B cell (primary cell): ENCODE results near the gene LIN7A.

Experiments used
- EZH2 ChIP-seq: IDR thresholded peaks from 2 replicates; pipeline ENCODE4 v1.6.1; 2012; ENCODE audit warnings: borderline replicate concordance, low read depth, mild to moderate bottlenecking, moderate library complexity, low read length; ENCODE audit not compliant: insufficient read depth, poor library complexity, severe bottlenecking
- TF ChIP-seq, protein P1 (sequence below): fragments of 200-600 bp; IDR thresholded peaks from one replicate; pipeline ENCODE4 v1.8.0; 2022; ENCODE audit warnings: antibody characterized with exemption, mild to moderate bottlenecking

DNA sequence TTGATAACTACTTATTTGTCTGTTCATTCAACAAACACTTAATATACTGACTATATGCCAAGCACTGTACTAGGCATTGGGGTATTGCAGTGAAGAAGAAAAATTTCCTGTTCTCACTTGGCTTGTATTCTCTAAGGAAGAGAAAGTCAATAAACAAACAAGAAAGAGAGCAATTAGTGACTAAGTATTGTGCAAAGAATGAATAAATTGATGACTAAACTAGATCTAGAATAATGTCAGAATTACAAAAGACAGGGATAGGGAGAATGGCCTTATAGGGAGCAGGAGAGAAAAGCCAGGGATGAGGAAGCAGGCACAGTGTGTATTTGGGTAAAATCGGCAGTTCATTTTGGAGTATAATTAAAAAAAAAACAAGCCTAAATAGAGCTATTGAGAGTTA lies 4.2 kb upstream of the LIN7A start:
- TF ChIP-seq, protein P1, sequence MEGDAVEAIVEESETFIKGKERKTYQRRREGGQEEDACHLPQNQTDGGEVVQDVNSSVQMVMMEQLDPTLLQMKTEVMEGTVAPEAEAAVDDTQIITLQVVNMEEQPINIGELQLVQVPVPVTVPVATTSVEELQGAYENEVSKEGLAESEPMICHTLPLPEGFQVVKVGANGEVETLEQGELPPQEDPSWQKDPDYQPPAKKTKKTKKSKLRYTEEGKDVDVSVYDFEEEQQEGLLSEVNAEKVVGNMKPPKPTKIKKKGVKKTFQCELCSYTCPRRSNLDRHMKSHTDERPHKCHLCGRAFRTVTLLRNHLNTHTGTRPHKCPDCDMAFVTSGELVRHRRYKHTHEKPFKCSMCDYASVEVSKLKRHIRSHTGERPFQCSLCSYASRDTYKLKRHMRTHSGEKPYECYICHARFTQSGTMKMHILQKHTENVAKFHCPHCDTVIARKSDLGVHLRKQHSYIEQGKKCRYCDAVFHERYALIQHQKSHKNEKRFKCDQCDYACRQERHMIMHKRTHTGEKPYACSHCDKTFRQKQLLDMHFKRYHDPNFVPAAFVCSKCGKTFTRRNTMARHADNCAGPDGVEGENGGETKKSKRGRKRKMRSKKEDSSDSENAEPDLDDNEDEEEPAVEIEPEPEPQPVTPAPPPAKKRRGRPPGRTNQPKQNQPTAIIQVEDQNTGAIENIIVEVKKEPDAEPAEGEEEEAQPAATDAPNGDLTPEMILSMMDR = no peak
- no peak for TF ChIP-seq EZH2
